Fibroblast of pulmonary artery (primary cell): ENCODE results near the gene HOMER3.
"Not testable (repeated sequence)": the region's sequence is repeated elsewhere in the genome, so short reads cannot be mapped to it uniquely, and the experiment has no call there.

Source experiments
- DNase-seq: peaks from one replicate; pipeline ENCODE4 v3.0.0-alpha.2; 2010; ENCODE audit warnings: low read depth
- H3K4me3 ChIP-seq: replicated peaks from 2 replicates; pipeline ENCODE4 v1.5.1; 2011; ENCODE audit warnings: low read depth, mild to moderate bottlenecking, control low read depth, low read length, moderate library complexity
- CTCF ChIP-seq: IDR thresholded peaks from 2 replicates; pipeline ENCODE4 v1.5.1; 2011; ENCODE audit warnings: mild to moderate bottlenecking, control low read depth, low read length, inconsistent platforms; ENCODE audit errors: missing control alignments

Gene HOMER3

GRCh38 chr19:18955042-18955441 lies 14.0 kb upstream of the HOMER3 start:
- TF ChIP-seq CTCF, result no peak
- no peak for DNase-seq
- no peak overlapping the region for H3K4me3 ChIP-seq

GRCh38 chr19:18954094-18954493 lies 13.1 kb upstream of the HOMER3 start:
- no peak for TF ChIP-seq CTCF

GRCh38 chr19:18952364-18953003 lies 11.5 kb upstream of the HOMER3 start:
- H3K4me3 ChIP-seq, DNase-seq: not testable (repeated sequence)

More at GRCh38 chr19:18954094-18954493, 13.1 kb upstream of the HOMER3 start:
- no peak overlapping the region for H3K4me3 ChIP-seq
- DNase-seq, result no peak

- no peak for TF ChIP-seq CTCF
- H3K4me3 ChIP-seq, result no peak overlapping the region
- no peak for DNase-seq
Observed at GRCh38 chr19:18951721-18952281, 10.8 kb upstream of the HOMER3 start.

GRCh38 chr19:18949858-18950257 lies 8.8 kb upstream of the HOMER3 start:
- H3K4me3 ChIP-seq, result no peak overlapping the region
- DNase-seq, result no peak
- no peak for TF ChIP-seq CTCF

- H3K4me3 ChIP-seq, result no peak overlapping the region
- no peak for TF ChIP-seq CTCF
- DNase-seq, result no peak
Observed at GRCh38 chr19:18948976-18949356, 7.9 kb upstream of the HOMER3 start.

GRCh38 chr19:18948075-18948975 lies 7.3 kb upstream of the HOMER3 start:
- DNase-seq, result no peak
- no peak overlapping the region for H3K4me3 ChIP-seq
- no peak for TF ChIP-seq CTCF
